ENCODE results near the gene GRK2.

- TF ChIP-seq POLR2A (IDR thresholded peaks at IDR 0.05) (no peak), CTCF (IDR thresholded peaks at IDR 0.05) (no peak)
Measured at GRCh38 chr11:67303835-67304411, 37.6 kb downstream of the GRK2 start.

All from right lobe of liver (tissue), 4 donors.